ENCODE results near the gene C11orf68. TPM values are rescaled to one million over a fixed set of nuclear protein-coding genes. Genes with fewer than 3 reads are reported as not detected.

Gene C11orf68
- 10 to 100 TPM; 26.0 to 29.1 TPM for total RNA-seq
- 29.7 TPM for polyA plus RNA-seq (2013, experiment 1 of 2)
- 26.7 TPM for polyA plus RNA-seq (2013, experiment 2 of 2)
- long read RNA-seq, experiment 1, transcript C11orf68-202 (2 exons, 1,559 nt), result major isoform, 6 of 11 reads
- long read RNA-seq, experiment 1, partial matches to known transcripts, result 0 of 11 reads
- long read RNA-seq, experiment 1, other reads (novel, unspliced or antisense), result 0 of 11 reads
- long read RNA-seq, experiment 2, transcript C11orf68-203 (1 exons, 1,528 nt), result minor isoform, 8 of 44 reads
- long read RNA-seq, experiment 2, transcript C11orf68-202 (2 exons, 1,559 nt), result major isoform, 27 of 44 reads
- long read RNA-seq, experiment 2, transcript C11orf68-201 (2 exons, 1,619 nt), result minor isoform, 9 of 44 reads
- long read RNA-seq, experiment 2, partial matches to known transcripts, result 0 of 44 reads
- long read RNA-seq, experiment 2, other reads (novel, unspliced or antisense), result 0 of 44 reads
- long read RNA-seq, experiment 3, partial matches to known transcripts, result 0 of 1 reads
- long read RNA-seq, experiment 3, other reads (novel, unspliced or antisense), result 0 of 1 reads
- long read RNA-seq, experiment 4, partial matches to known transcripts, result 0 of 4 reads
- long read RNA-seq, experiment 4, other reads (novel, unspliced or antisense), result 0 of 4 reads

GRCh38 chr11:65918211-65919140 lies at the start of gene C11orf68:
Gene C11orf68 (minus strand): TSS chr11:65919062. CDS start chr11:65919031, 31 bp downstream.
- Mint-ChIP-seq H3K27ac (peak within 1 kb of the TSS; percentile 84), H3K36me3 (ENCODE audit: low read depth) (peaks cover 18% of the 10 kb centered on the region), H3K4me1 (no peaks in the 10 kb centered on the region), H3K9me3 (no peaks in the 10 kb centered on the region), H3K4me3 (peak within 1 kb of the TSS; percentile 79), H3K27me3 (ENCODE audit: insufficient read depth) (peaks cover 4% of the 10 kb centered on the region)
- Histone ChIP-seq H3K4me3 (ENCODE audit: low read length) (peak within 1 kb of the TSS; percentile 97), H3K36me3 (ENCODE audit: control insufficient read depth, insufficient read depth, low read length) (peaks cover 15% of the 10 kb centered on the region), H3K4me1 (ENCODE audit: control insufficient read depth, insufficient read depth, low read length) (peaks cover 7% of the 10 kb centered on the region), H3K9me3 (ENCODE audit: control insufficient read depth, low read length) (no peaks in the 10 kb centered on the region), H3K27me3 (ENCODE audit: control insufficient read depth, insufficient read depth, low read length, poor library complexity, severe bottlenecking) (no peaks in the 10 kb centered on the region), H3K9ac (ENCODE audit: extremely low read depth, low read length, poor library complexity, severe bottlenecking) (peak within 1 kb of the TSS; percentile 87), H3K27ac (ENCODE audit: low read depth, low read length) (peak within 1 kb of the TSS; percentile 77)
- DNase-seq, result no peak
- TF ChIP-seq CTCF (conservative IDR thresholded peaks at IDR 0.05), result no peak
- 6 to 19% methylated on average over 29 to 75 of the region's 77 CpGs for WGBS, 2 experiments (ENCODE audit: insufficient coverage in 1 of 2, insufficient read length in 1 of 2)

DNA sequence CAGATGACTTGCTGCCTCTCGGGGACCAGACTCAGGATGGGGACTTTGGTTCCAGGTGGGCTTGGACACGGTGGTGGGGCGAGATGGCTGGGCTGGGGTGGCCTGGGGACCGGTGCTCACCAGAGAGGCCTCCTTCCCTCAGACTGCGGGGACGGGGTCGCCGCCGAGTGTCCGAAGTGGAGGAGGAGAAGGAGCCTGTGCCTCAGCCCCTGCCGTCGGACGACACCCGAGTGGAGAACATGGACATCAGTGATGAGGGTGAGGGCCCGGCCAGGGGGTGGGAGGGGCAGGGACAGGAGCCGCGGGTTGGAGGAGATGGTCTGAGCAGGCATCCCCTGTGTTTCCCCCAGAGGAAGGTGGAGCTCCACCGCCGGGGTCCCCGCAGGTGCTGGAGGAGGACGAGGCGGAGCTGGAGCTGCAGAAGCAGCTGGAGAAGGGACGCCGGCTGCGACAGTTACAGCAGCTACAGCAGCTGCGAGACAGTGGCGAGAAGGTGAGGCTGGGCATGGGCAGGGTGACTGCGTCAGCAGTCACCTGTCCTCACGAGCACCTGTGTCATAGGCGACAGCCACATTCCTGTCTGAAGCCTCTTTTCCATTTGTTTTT lies 48.6 kb upstream of the C11orf68 start:
- TF ChIP-seq CTCF (conservative IDR thresholded peaks at IDR 0.05), result no peak
- Histone ChIP-seq H3K9ac (ENCODE audit: extremely low read depth, low read length, poor library complexity, severe bottlenecking) (no peak overlapping the region), H3K9me3 (ENCODE audit: control insufficient read depth, low read length) (no peaks in the 10 kb centered on the region), H3K4me3 (ENCODE audit: low read length) (no peak overlapping the region), H3K4me1 (ENCODE audit: control insufficient read depth, insufficient read depth, low read length) (peaks cover 4% of the 10 kb centered on the region), H3K36me3 (ENCODE audit: control insufficient read depth, insufficient read depth, low read length) (peaks cover 65% of the 10 kb centered on the region), H3K27me3 (ENCODE audit: control insufficient read depth, insufficient read depth, low read length, poor library complexity, severe bottlenecking) (no peaks in the 10 kb centered on the region), H3K27ac (ENCODE audit: low read depth, low read length) (no peak overlapping the region)
- Mint-ChIP-seq H3K36me3 (ENCODE audit: low read depth) (peaks cover 71% of the 10 kb centered on the region), H3K4me3 (no peak overlapping the region), H3K27me3 (ENCODE audit: insufficient read depth) (no peaks in the 10 kb centered on the region), H3K9me3 (no peaks in the 10 kb centered on the region), H3K4me1 (peaks cover 8% of the 10 kb centered on the region), H3K27ac (no peak overlapping the region)
- 96 to 97% methylated on average over 16 to 30 of the region's 30 CpGs for WGBS, 2 experiments (ENCODE audit: insufficient coverage in 1 of 2, insufficient read length in 1 of 2)
- no peak for DNase-seq
